Calu3 (cell line): ENCODE measurements around the gene CLIP1. TPM values are rescaled to one million over a fixed set of nuclear protein-coding genes. Genes with fewer than 3 reads are reported as not detected.
"Not testable (repeated sequence)": the region's sequence is repeated elsewhere in the genome, so short reads cannot be mapped to it uniquely, and the experiment has no call there.

Experiments used
- BruUV-seq: library from RNA; stranded (reverse); fragments of 400-500 nt; replicated peaks from 2 replicates; lab custom pipeline; 2021; lab: Mats Ljungman, UMichigan
- CTCF ChIA-PET: fragments of 300-600 bp; sonication (Branson Sonifier 250); formaldehyde crosslinking; loops from one replicate; lab custom pipeline; 2022; ENCODE audit warnings: antibody characterized with exemption; lab: Charles Lee
- DNase-seq: peaks from one replicate; pipeline ENCODE4 v3.0.0; 2022
- H3K27ac Mint-ChIP-seq: one replicate; pipeline ENCODE4 v1.8.0; 2022; ENCODE audit warnings: mixed read lengths; ENCODE audit not compliant: unreplicated experiment
- H3K27me3 Mint-ChIP-seq: one replicate; pipeline ENCODE4 v1.8.0; 2022; ENCODE audit warnings: mixed read lengths; ENCODE audit not compliant: unreplicated experiment
- H3K36me3 Mint-ChIP-seq: one replicate; pipeline ENCODE4 v1.8.0; 2022; ENCODE audit warnings: mild to moderate bottlenecking, moderate library complexity, mixed read lengths; ENCODE audit not compliant: insufficient read depth, unreplicated experiment
- H3K4me1 Mint-ChIP-seq: one replicate; pipeline ENCODE4 v1.8.0; 2022; ENCODE audit warnings: mild to moderate bottlenecking, low read depth, mixed read lengths; ENCODE audit not compliant: unreplicated experiment
- H3K4me3 Mint-ChIP-seq: one replicate; pipeline ENCODE4 v1.8.0; 2022; ENCODE audit warnings: mild to moderate bottlenecking, low read depth, moderate library complexity, mixed read lengths; ENCODE audit not compliant: unreplicated experiment
- H3K9me3 Mint-ChIP-seq: one replicate; pipeline ENCODE4 v1.8.0; 2022; ENCODE audit warnings: low read depth, mixed read lengths; ENCODE audit not compliant: unreplicated experiment
- CTCF ChIP-seq: fragments of 200-600 bp; IDR thresholded peaks from one replicate; pipeline ENCODE4 v1.8.0; 2022; ENCODE audit warnings: antibody characterized with exemption; ENCODE audit not compliant: unreplicated experiment
- intact Hi-C: fragments of 100-400 bp; cut with micrococcal nuclease; formaldehyde crosslinking; loops from one replicate; pipeline ENCODE4 v1.10.0; 2022; ENCODE audit not compliant: unreplicated experiment
- total RNA-seq: library from RNA; stranded (reverse); gene quantifications from 2 replicates; pipeline ENCODE4 v1.2.3, GENCODE V29; 2022

Gene CLIP1
- total RNA-seq, 1 experiment from 2014 or later = 95.3 TPM

- Mint-ChIP-seq H3K9me3 (no peaks in the 10 kb centered on the region), H3K4me1 (peaks cover 8% of the 10 kb centered on the region), H3K4me3 (peak within 1 kb of the TSS; percentile 98), H3K27me3 (no peaks in the 10 kb centered on the region), H3K27ac (peak within 1 kb of the TSS; percentile 100), H3K36me3 (peaks cover 48% of the 10 kb centered on the region)
- intact Hi-C loops = no loop called here
- CTCF ChIA-PET = interaction anchor here (0.6 to 0.8 kb wide), 10 partner anchors 51 to 1970 kb away, joined by 3 to 9 read pairs (median 5); partner anchors contain the start of gene ZCCHC8
- BruUV-seq = no TSS peak
- no peak for TF ChIP-seq CTCF
- DNase-seq = peak; percentile 98
Measured at GRCh38 chr12:122266230-122266901, 156.1 kb downstream of the CLIP1 start, which contains the start of gene VPS33A. Gene VPS33A, minus strand, starts transcription at chr12:122266494. Its CDS starts 86 bp downstream, at chr12:122266408.

- peak; percentile 28 for DNase-seq
- TSS peak; percentile 31 for BruUV-seq
Measured at GRCh38 chr12:122265886-122266229, 156.6 kb downstream of the CLIP1 start.

GRCh38 chr12:122265476-122265875 lies 157.0 kb downstream of the CLIP1 start:
- H3K4me1 Mint-ChIP-seq = peaks cover 8% of the 10 kb centered on the region
- no peaks in the 10 kb centered on the region for H3K9me3 Mint-ChIP-seq
- CTCF ChIA-PET = interaction anchor here (0.7 kb wide), 1 partner anchor 1337 kb away, joined by 3 read pairs; no protein-coding TSS in a partner anchor
- TF ChIP-seq CTCF = no peak
- peaks cover 42% of the 10 kb centered on the region for H3K36me3 Mint-ChIP-seq
- DNase-seq = no peak
- peak overlapping the region; percentile 100 for H3K27ac Mint-ChIP-seq
- intact Hi-C loops = no loop called here
- peak overlapping the region; percentile 98 for H3K4me3 Mint-ChIP-seq
- no peaks in the 10 kb centered on the region for H3K27me3 Mint-ChIP-seq
- BruUV-seq = no TSS peak

More at GRCh38 chr12:122265886-122266229, 156.6 kb downstream of the CLIP1 start:
- H3K27me3 Mint-ChIP-seq = no peaks in the 10 kb centered on the region
- H3K4me1 Mint-ChIP-seq = peaks cover 8% of the 10 kb centered on the region
- peaks cover 45% of the 10 kb centered on the region for H3K36me3 Mint-ChIP-seq
- H3K27ac Mint-ChIP-seq = peak overlapping the region; percentile 100
- intact Hi-C loops = no loop called here
- peak overlapping the region; percentile 98 for H3K4me3 Mint-ChIP-seq
- TF ChIP-seq CTCF = no peak
- no peaks in the 10 kb centered on the region for H3K9me3 Mint-ChIP-seq
- CTCF ChIA-PET = no interaction called here

- H3K4me3 Mint-ChIP-seq, H3K27ac Mint-ChIP-seq, H3K9me3 Mint-ChIP-seq, DNase-seq, CTCF ChIA-PET, H3K27me3 Mint-ChIP-seq, H3K4me1 Mint-ChIP-seq, intact Hi-C loops, BruUV-seq: not testable (repeated sequence)
- peaks cover 35% of the 10 kb centered on the region for H3K36me3 Mint-ChIP-seq
Measured at GRCh38 chr12:122260735-122261134, 161.7 kb downstream of the CLIP1 start.

- H3K36me3 Mint-ChIP-seq = peaks cover 32% of the 10 kb centered on the region
- CTCF ChIA-PET = not testable (repeated sequence)
Measured at GRCh38 chr12:122258939-122259338, 163.5 kb downstream of the CLIP1 start.

GRCh38 chr12:122258462-122258861 lies 164.0 kb downstream of the CLIP1 start:
- H3K4me1 Mint-ChIP-seq, BruUV-seq, H3K27ac Mint-ChIP-seq, H3K4me3 Mint-ChIP-seq, H3K9me3 Mint-ChIP-seq, H3K27me3 Mint-ChIP-seq, CTCF ChIA-PET, DNase-seq, intact Hi-C loops: not testable (repeated sequence)
- peaks cover 29% of the 10 kb centered on the region for H3K36me3 Mint-ChIP-seq

More at GRCh38 chr12:122258939-122259338, 163.5 kb downstream of the CLIP1 start:
- H3K4me3 Mint-ChIP-seq, H3K27me3 Mint-ChIP-seq, BruUV-seq, DNase-seq, H3K27ac Mint-ChIP-seq, H3K9me3 Mint-ChIP-seq, H3K4me1 Mint-ChIP-seq, intact Hi-C loops: not testable (repeated sequence)
